ENCODE measurements around the gene TRAK1.

DNA sequence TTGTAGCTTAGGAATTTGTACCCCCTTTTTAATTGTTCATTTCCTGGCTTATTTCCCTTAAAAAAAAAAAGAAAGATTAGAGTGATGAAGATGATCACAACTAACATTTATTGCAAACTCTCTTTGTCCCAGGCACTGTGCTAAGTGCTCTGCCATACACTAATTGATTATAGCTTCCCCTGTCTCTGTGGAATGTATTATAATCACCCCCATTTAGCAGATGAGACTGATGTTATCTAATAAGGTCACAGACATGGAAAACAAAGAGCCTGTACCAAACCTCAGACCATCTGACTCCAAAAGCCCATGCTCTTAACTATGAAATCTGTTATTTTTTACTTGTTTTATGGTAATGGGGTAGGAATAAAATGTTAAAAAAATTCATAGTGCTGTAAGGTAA, 53.1 kb downstream of the TRAK1 start:
- no peak for TF ChIP-seq POLR2A (IDR thresholded peaks at IDR 0.05)
- TF ChIP-seq CTCF (IDR thresholded peaks at IDR 0.05): no peak
